ENCODE measurements around the gene PRKCH. TPM values are rescaled to one million over a fixed set of nuclear protein-coding genes. Genes with fewer than 3 reads are reported as not detected.
"Not testable (repeated sequence)": the region's sequence is repeated elsewhere in the genome, so short reads cannot be mapped to it uniquely, and the experiment has no call there.

The PRKCH gene
- polyA plus RNA-seq, 3 donors, result 15.9 to 19.4 (median 18.9) TPM

- DNase-seq (ENCODE audit: extremely low read depth in 1 of 11, low read depth in 9 of 11, low spot score in 4 of 11), result no peak
Measured at GRCh38 chr14:61403411-61403810, 82.0 kb downstream of the PRKCH start.

GRCh38 chr14:61404637-61405036, 83.3 kb downstream of the PRKCH start:
- DNase-seq (ENCODE audit: extremely low read depth in 1 of 11, low read depth in 9 of 11, low spot score in 4 of 11), result no peak

- peak in 1 of 11 donors; percentile 8 for DNase-seq (ENCODE audit: extremely low read depth in 1 of 11, low read depth in 9 of 11, low spot score in 4 of 11)
Measured at GRCh38 chr14:61406198-61406597, 84.8 kb downstream of the PRKCH start.

- DNase-seq (ENCODE audit: extremely low read depth in 1 of 11, low read depth in 9 of 11, low spot score in 4 of 11), result no peak
Measured at GRCh38 chr14:61406675-61407074, 85.3 kb downstream of the PRKCH start.

GRCh38 chr14:61408498-61408897, 87.1 kb downstream of the PRKCH start:
- no peak for DNase-seq (ENCODE audit: extremely low read depth in 1 of 11, low read depth in 9 of 11, low spot score in 4 of 11)

- no peak for DNase-seq (ENCODE audit: extremely low read depth in 1 of 11, low read depth in 9 of 11, low spot score in 4 of 11)
Measured at GRCh38 chr14:61409782-61410181, 88.4 kb downstream of the PRKCH start.

- not testable (repeated sequence) for DNase-seq (ENCODE audit: extremely low read depth in 1 of 11, low read depth in 9 of 11, low spot score in 4 of 11)
Measured at GRCh38 chr14:61415934-61416333, 94.6 kb downstream of the PRKCH start.

- DNase-seq (ENCODE audit: extremely low read depth in 1 of 11, low read depth in 9 of 11, low spot score in 4 of 11), result no peak
Measured at GRCh38 chr14:61416591-61416990, 95.2 kb downstream of the PRKCH start.

- DNase-seq (ENCODE audit: extremely low read depth in 1 of 11, low read depth in 9 of 11, low spot score in 4 of 11), result no peak
Measured at GRCh38 chr14:61417141-61417540, 95.8 kb downstream of the PRKCH start.

- no peak for DNase-seq (ENCODE audit: extremely low read depth in 1 of 11, low read depth in 9 of 11, low spot score in 4 of 11)
Measured at GRCh38 chr14:61417883-61418455, 96.6 kb downstream of the PRKCH start.

GRCh38 chr14:61418746-61419145, 97.4 kb downstream of the PRKCH start:
- peak in 1 of 11 donors; percentile 36 for DNase-seq (ENCODE audit: extremely low read depth in 1 of 11, low read depth in 9 of 11, low spot score in 4 of 11)

- DNase-seq (ENCODE audit: extremely low read depth in 1 of 11, low read depth in 9 of 11, low spot score in 4 of 11), result no peak
Measured at GRCh38 chr14:61419201-61419600, 97.8 kb downstream of the PRKCH start.

GRCh38 chr14:61420326-61420725, 98.9 kb downstream of the PRKCH start:
- no peak for DNase-seq (ENCODE audit: extremely low read depth in 1 of 11, low read depth in 9 of 11, low spot score in 4 of 11)

- no peak for DNase-seq (ENCODE audit: extremely low read depth in 1 of 11, low read depth in 9 of 11, low spot score in 4 of 11)
Measured at GRCh38 chr14:61421212-61421923, 100.0 kb downstream of the PRKCH start.

- no peak for DNase-seq (ENCODE audit: extremely low read depth in 1 of 11, low read depth in 9 of 11, low spot score in 4 of 11)
Measured at GRCh38 chr14:61426048-61426447, 104.7 kb downstream of the PRKCH start.

- DNase-seq (ENCODE audit: extremely low read depth in 1 of 11, low read depth in 9 of 11, low spot score in 4 of 11), result no peak
Measured at GRCh38 chr14:61428261-61428660, 106.9 kb downstream of the PRKCH start.

GRCh38 chr14:61429316-61429715, 107.9 kb downstream of the PRKCH start:
- DNase-seq (ENCODE audit: extremely low read depth in 1 of 11, low read depth in 9 of 11, low spot score in 4 of 11), result no peak

GRCh38 chr14:61430066-61430757, 108.8 kb downstream of the PRKCH start:
- DNase-seq (ENCODE audit: extremely low read depth in 1 of 11, low read depth in 9 of 11, low spot score in 4 of 11), result no peak

GRCh38 chr14:61433169-61433568, 111.8 kb downstream of the PRKCH start:
- DNase-seq (ENCODE audit: extremely low read depth in 1 of 11, low read depth in 9 of 11, low spot score in 4 of 11), result no peak

GRCh38 chr14:61433828-61434227, 112.4 kb downstream of the PRKCH start:
- no peak for DNase-seq (ENCODE audit: extremely low read depth in 1 of 11, low read depth in 9 of 11, low spot score in 4 of 11)
